GM21786 (cell line): Measurements from ENCODE around the gene CCDC185.

ENCODE experiments used
- ATAC-seq: cut with Tn5 transposase; IDR thresholded peaks from one replicate; pipeline ENCODE4 v1.9.1; 2021; ENCODE audit not compliant: unreplicated experiment

Gene CCDC185

DNA sequence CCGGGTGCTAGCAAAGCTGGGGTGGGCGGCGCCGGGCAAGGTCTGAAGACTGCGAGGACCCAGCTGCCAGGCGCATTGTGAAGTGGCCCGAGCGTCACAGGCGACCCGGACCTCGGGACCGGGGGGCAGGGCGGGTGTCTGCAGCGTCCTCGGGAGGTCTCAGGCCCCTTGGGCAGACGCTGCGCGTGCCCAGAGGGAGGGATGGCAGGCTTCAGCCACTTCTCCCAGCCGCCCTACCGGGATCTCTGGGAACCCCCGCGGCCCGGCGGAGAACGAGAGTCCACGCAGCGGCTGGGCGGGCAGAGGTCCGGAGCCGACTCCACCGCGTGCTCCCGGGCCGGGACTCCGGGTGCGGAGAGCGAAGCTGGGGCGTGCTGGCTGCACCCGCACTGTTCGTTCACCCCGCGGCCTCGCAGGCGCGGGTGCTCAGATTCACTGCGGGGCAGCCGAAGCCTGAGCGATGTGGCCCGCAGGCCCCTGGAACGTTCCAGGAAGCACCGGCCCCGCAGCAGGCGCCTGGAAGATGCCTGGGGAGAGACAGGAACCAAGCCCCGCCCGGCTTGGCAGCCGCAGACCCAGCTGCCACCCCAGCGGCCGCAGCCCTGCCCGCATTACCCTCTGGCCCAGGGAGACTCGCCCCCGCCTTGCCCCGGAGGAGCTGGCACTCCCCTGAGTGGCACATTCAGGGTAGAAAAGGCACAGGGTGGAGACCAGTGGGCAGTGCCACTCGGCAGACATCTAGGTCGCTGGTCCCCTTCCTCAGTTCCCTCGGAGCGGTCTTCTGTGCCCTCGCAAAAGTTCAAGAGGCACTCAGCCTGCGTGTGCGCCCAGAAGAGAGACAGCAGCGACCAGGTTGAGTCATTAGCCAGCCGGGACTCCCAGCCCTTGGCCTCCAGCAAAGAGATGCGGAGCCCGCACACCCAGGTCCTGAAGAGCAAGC is at the start of gene CCDC185:
TSS of gene CCDC185 (plus strand) at position 141 of the 940 bp plus-strand sequence. CDS start at position 202, 61 bp downstream.
- no peak for ATAC-seq

DNA sequence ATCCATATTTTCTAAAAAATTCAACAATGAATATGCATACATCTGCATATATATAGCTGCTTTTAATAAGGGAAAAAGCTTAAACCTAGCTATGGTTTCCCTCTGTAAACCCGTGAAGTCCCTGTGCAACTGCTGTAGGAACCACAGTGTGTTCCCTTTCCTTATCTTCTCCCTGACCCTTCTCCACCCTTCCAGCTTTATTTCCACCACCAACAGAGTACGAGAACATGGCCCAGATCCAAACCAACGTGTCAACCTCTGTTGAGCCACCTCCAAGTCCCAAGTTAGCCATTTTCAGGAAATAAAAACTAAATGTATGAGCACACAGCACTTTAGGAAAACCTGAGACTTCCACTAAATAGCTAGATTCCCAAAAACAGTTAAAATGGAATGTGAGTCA is 49.5 kb upstream of the CCDC185 start:
- no peak for ATAC-seq

DNA sequence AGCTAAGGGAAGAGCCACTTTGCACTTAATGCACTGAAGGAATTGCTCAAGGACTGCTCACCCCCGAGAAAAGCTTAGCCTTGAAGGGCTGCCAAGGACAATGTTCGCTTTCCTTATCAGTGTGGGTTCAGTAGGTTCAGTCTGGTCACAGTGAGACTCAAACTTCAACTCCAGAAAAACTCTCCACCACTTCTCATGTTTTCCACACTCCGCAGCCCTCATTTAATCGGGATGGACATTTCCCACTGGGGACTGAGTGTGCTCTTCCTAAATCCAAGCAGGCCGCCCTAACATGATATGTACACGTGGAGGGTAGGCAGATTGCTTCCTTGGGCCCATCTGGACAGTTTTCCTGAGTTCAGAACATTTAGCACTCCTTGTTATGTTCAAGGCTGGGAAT is 48.7 kb upstream of the CCDC185 start:
- ATAC-seq = no peak

DNA sequence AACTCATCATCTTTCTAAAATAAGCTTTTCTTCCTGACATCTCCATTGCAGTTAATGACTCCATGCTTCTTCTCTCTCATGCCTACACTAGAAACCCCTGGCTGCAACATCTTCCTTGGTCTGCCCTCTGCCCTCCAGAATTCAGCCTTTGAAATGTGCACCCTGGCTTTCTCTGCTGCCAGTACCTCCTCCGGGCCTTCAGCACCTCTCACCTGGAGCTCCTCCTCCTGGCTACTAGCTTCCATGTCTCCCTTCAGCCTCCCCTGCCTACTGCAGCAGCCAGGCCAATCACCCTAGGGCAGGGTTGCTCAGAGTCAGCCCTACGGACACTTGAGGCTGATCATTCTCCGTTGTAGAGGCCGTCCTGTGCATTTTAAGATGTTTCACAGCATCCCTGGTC is 47.5 kb upstream of the CCDC185 start:
- ATAC-seq = no peak

DNA sequence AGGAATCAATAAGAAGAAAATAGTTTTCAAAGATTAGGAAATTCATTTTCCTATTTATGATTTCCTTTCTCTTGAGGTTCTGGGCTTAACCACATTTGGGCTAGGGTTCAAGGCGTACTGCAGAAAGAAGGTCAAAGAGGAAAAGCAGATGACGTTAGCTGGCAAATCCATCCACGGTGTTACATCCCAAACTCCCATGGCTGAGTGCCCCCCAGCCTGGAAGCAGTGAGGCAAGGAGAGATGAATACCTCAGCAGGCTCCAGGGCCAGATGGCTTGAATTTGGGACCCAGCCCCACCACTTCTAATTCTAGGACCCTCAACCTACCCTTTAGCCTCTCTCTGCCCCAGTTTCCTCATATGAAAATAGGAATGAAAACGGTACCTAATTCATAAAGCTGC is 46.9 kb upstream of the CCDC185 start:
- ATAC-seq = no peak

DNA sequence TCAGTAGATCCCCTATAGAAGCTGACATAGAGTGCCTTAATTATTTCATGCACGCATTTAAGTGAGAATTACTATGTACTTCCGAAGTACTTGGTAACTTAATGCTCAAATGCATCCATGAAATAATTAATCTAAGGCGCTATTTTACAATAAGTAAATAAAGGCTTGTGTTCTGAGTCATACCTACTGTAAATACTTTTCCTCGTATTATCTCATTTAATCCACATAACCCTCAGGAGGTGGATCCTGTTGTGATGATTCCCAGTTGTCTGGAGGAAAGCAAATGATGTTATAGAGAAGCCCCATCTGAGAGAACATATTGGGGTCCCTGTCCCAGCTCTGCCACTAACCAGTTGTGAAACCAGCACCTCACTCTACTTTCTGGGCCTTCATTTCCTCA is 45.6 kb upstream of the CCDC185 start:
- no peak for ATAC-seq

DNA sequence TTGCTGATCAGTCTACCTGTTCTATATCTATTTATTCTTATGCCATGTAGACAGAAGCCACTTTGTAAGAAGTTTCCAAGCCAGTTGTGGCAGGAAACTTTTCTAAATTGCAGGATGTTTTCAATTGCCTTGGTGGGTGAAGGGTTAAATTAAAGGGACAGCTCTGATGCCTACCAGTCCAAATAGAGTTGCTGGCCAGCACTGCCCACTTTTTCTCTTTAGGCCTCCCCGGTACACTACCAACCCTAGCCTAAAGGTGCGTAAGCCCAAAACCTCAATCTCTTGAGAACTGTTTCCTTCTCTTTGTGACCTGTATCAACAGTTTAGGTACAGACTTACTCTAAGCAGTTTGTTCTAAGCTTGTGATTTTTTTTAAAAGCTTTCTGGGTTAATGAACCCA is 44.8 kb upstream of the CCDC185 start:
- no peak for ATAC-seq

DNA sequence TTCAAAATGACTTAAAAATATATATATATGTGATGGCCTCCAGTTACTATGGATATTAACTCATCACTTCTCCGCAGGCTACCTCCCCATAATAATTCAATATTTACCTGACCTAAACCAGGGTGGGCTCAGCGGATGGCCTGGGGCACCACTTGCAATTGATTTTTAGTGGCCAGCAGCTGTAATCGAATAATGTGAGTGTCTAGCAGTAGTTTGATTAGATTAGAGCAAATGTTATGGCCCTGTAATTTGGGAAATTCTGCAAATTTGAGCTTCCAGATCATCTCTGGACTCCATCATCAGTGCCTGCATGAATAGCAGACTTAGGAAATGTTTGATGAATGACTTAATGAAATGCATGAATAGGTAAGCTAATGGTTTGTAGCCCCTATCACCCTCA is 44.0 kb upstream of the CCDC185 start:
- no peak for ATAC-seq

DNA sequence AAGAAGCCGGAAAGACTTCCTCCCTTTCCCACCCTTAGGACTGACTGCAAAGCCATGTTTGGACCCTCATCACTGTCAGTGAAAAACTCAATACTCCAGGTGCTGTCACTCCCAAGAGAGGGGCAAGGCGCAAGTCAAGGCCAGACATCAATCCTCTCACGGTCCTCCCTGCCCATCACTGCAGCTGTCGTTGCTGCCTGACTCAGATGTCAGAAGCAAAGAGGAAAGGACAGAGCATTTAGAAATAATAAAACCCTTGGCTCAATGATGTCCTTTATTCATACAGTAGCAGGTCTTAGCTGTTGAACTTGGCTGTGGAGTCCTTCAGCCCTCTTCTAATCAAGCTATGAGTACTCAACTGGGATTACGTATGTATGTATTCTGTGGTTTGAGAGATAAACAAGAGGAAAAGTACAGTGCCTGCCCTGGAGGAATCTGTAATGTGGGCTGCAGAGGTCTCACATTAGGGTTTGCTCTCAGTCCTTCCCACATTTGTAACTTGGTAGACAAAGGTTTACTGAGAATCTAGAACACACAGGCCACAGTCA is 42.8 kb upstream of the CCDC185 start:
- no peak for ATAC-seq

DNA sequence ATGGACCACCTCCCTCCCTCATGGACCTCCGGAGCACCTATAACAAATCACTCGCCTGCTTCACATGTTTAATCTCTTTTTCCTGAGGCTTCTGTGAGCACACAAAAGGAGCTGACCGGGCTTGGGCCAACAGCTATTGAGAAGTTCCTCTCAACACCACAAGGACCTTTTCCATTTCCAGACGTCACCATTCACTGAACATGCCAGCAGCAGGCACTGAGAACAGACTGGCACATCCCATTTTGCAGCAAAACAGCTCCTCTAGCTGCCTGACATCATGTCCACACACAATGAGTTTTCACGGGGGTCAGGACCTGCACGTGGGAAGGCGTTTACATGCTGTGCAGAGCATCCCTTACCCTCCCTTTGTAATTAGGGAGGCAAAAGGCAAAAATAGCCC is 40.3 kb upstream of the CCDC185 start:
- no peak for ATAC-seq

DNA sequence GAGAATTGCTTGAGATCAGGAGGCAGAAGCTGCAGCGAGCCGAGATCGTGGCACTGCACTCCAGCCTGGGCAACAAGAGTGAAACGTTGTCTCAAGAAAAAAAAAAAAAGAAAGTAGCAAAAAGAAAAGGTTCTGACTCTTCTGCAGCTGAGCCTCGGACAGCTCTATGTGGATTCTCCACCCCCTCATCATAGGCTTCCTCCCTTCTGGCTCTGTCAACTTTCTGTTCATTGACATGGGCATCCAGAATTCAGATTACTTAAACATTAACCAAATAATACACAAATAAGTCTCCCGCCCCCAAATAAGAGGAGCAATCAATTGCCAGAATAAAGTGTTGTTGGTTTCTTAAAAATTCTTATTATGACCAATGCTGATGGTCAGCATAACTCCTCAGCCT is 39.3 kb upstream of the CCDC185 start:
- ATAC-seq = no peak

DNA sequence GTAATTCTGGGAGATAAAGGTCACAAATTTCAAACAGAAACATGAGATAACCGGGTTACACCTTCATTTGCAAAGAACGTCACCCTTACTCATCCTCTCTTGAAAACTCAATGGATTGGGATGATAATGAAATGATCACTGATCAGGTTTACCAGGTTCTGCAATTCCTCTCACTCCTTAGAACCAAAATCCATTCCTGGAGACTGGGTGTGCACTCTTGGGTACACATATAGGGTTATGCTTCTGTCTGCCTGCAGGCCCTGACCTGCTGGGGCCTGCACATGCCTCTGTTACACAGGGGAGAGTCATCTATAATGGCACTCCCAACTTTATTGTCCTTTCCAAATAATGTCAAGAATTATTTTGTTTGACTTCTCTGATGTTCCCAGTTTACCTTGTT is 37.5 kb upstream of the CCDC185 start:
- no peak for ATAC-seq

DNA sequence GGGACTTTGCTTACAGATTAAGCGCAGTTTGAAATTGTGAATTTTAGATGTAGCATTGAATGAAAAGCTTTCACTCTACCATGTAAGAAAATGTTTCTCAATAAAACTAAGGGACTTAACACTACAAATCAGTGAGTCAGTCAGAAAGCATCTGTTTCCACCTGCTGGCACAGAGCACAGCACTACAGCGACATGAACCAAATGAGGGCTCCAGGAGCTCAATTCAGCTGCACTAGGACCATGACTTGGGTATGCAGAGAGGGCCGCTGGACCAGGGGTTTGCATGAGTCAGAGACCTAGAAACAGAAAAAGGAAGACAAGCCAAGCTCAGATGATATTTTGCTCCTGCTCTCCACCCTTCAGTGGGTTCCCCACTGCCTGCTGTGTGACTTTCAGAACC is 34.4 kb upstream of the CCDC185 start:
- ATAC-seq = no peak

DNA sequence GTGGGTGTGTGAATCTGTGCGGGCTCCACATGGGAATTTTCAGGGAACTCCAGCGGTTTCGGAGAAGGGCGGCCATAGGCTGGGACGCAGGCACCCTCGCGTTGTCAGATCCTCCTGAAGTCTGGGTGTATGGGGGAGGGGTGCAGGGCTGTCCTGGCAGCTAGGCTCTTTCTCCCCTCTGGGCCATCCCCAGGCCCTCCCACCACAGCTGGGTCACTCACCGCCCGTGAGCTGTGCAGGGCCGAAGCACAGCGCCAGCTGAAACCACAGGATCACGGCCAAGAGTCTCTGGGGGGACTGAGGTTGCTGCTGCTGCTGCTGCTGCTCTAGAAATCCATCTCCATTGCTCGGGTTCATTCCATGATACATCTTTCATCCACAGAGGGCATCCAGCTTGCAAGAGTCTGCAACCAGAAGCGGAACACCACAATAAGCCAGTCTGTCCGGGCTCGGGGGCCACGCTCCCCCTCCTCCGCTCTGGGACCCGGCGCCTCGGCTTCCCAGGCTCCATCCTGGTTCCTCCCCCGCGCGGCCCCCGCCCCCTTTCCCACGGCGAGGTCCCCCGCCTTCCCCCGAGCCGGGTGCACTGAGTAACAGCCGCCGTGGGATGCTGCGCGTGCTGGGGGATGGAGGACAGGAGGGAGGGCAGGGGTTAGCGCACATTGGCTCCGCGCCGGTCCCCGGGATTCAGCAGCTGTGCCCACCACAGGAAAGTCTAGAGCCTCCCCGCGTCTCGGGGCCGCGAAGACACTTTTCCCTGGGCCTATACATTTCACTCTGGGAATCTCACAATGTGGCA is 30.0 kb upstream of the CCDC185 start:
- ATAC-seq = no peak

DNA sequence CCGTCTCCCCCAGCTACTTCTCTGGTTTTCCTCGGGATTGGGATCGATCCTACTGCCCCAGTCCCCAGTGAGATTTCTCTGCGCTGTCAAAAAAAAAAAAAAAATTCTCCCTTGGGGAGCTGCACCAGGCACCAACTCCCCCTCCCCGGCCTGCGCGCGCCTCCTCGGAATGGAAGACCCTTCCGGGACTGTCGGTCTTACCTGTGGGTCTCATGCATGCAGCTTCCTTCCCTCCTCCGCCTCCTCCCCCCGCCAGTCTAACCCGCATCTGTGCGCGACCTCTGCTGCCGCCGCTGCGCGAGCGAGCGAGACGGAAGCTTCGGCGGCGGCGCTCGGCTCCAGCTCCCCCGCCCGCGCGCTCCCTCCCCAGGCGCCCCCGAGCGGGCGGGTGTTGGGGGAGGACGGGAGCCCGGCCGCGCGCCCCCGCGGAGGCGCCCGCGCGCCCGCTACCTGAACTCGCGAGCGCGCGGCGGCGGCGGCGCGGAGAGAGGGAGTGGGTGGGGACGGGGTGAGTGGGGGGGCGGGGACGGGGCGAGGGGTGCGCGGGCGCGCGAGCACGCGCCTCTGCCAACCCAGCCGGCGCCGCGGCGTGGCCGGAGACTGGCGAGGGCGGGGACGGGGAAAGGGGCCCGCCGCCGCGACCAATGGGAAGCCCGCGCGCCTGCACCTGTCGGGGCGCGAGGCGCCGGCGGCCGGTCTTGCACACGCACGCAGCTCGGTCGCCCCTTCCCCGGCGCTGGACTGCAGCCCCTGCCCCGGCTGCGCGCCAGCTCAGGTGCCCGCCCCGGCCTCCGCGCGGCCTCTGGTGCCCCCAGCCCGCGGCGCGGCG is 29.1 kb upstream of the CCDC185 start, which contains the start of gene SUSD4:
TSS of gene SUSD4 (minus strand) at position 321 of the 829 bp plus-strand sequence. CDS start 751 bp downstream, outside the sequence.
- ATAC-seq = no peak

DNA sequence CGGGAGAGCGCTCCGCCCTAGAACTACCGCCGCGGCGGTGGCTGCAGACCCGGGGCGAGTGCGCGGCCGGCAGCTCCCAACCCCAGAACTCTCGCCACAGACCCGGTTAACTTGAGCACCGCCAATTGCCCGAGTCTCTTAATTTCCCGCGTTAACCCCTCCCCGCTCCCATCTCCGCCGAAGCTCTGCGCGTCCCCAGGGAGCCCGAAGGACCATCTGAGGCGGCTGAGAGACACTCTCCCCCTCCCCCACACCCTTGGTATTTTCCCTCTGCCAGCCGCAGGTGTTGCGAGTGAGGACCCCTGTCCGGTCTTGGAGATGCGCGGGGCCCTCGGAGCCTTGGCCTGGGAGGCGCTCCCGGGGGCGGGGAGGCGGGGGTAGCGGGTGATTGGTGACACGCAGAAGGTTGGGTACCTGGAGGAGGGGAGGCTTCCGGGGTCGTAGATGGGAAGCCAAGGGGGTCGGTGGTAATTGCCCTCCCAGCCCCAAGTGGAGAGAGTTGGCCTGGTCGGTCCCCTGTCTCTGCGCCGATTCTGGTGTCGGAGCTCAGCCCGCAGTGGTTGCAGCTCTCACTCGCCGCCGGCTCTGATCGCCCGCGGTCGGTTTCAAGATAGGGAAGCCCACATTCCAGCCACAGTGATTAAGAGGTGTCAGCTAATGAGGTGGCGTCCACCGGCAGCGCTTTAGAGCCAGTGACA is 28.4 kb upstream of the CCDC185 start:
- no peak for ATAC-seq

DNA sequence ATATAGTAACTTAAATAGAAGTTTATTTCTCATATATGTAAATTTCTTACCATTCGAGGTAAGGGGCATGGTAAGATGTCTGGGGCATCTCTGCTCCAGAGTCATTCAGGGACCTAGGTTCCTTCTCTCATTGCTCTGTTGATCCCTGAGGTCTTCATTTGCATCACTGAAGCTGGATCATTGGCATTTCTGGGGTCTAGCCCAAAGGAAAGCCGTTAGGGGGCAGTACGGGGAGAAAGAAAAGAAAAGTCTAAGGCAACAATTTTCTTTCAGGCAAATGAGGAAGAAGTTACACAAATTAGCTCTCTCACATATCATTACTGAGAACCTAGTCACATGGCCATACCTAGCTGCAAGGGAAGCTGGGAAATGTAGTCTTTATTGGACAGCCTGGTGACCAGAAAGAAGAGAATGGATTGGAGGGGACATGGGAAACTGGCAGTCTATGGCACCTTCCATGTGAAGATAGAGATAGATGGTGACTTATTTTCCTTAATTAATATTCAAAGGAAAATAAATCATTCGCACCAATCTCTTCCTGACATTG is 19.1 kb upstream of the CCDC185 start:
- ATAC-seq = no peak

DNA sequence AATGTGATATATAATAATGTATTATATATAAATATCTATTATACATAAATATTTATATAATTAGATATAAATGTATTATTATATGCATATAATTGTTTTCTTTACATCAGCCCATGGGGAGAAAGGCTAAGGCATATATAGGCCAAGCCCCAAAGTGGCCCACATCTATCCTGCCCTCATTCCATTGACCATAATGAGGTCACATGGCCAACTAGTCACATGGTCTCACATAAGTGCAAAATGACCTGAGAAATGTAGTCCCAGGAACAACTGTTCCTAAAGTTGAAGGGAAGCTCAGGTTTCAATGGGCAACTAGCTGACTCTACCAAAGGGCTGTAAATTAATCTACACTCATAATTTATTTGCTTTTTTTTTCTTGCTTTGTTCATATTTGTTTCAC is 14.5 kb upstream of the CCDC185 start:
- ATAC-seq = no peak

DNA sequence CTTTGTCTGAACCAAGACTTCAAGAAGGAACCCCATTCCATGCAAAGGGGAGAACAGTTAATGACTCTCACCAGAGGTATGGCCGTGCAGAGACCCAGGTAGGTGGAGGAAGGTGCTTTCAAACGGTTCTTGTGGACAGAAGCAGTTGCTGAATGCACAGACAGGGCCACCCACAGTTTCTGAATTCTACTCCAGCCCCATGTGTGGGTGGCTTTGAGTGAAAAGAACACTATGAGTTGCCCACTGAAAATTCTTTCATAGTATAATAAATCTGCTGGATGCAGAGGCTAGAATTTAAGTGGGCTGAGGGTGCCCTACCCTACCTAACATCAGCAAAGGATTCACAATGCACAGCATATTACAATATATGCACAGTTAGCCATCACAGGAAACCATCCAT is 7.2 kb upstream of the CCDC185 start:
- no peak for ATAC-seq

DNA sequence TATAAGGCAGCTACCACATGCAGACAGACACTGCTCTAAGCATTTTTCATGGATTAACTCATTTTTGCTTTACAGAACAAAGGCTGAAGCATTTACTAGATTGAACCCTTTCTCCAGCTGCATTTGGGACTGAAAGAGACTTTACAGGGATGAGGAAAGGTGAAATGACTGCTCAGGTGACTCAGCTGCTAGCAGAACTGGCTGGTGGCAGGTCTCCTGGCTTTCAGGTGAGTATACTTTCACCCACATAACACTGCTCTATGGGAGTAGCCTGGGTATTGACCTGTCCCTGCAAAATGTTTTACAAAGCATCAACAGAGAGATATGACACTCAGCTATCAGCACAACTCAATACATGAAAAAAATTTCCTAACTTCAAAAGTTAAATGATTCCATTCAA is 2.6 kb upstream of the CCDC185 start:
- no peak for ATAC-seq
